Endothelial cell of umbilical vein (primary cell): ENCODE data around the gene TREH. TPM values are rescaled to one million over a fixed set of nuclear protein-coding genes. Genes with fewer than 3 reads are reported as not detected.

ENCODE experiments used
- BruUV-seq: library from RNA; stranded (reverse); fragments of 400-500 nt; replicated peaks from 2 replicates; lab custom pipeline; 2021; lab: Mats Ljungman, UMichigan
- CTCF ChIA-PET: fragments of 300-600, 350-600 bp; sonication (Branson Sonifier 250); formaldehyde crosslinking; loops from one replicate; lab custom pipeline; 2021; ENCODE audit warnings: antibody characterized with exemption, inconsistent platforms; lab: Charles Lee
- POLR2A ChIA-PET: fragments of 300-600, 350-600 bp; sonication (Branson Sonifier 250); formaldehyde crosslinking; loops from one replicate; lab custom pipeline; 2021; ENCODE audit warnings: antibody characterized with exemption, inconsistent platforms; lab: Charles Lee
- DNase-seq: peaks from one replicate; pipeline ENCODE4 v3.0.0-alpha.2; 2011; ENCODE audit warnings: low read depth, low spot score
- FAIRE-seq: peaks from 2 replicates; lab custom pipeline; 2011; peaks lifted over from hg19 to GRCh38; lab: Jason Lieb, UNC
- H2AFZ ChIP-seq: 2 replicates; pipeline ENCODE4 v1.6.0; 2012; ENCODE audit warnings: low read depth, low read length, control low read depth, inconsistent platforms
- H3K27ac ChIP-seq: 2 replicates; pipeline ENCODE4 v1.5.1; 2011; ENCODE audit warnings: low read depth, mild to moderate bottlenecking, control low read depth, low read length, moderate library complexity; ENCODE audit not compliant: insufficient read depth
- H3K27me3 ChIP-seq, 2 experiments: 2 replicates each; pipeline versions ENCODE4 v1.6.0 to v1.6.1; 2011; ENCODE audit warnings: low read length in 2 of 2, mixed read lengths in 1 of 2; ENCODE audit not compliant: control insufficient read depth in 2 of 2, insufficient read depth in 2 of 2
- H3K36me3 ChIP-seq, 2 experiments: 2 replicates in 1 of 2; 3 replicates in 1 of 2; pipeline ENCODE4 v1.5.1; 2011; ENCODE audit warnings: low read length in 2 of 2, mild to moderate bottlenecking in 1 of 2, moderate library complexity in 1 of 2; ENCODE audit not compliant: control insufficient read depth in 2 of 2, insufficient read depth in 2 of 2; ENCODE audit errors: extremely low read depth in 1 of 2
- H3K4me1 ChIP-seq: 3 replicates; pipeline ENCODE4 v1.5.1; 2011; ENCODE audit warnings: mild to moderate bottlenecking, low read length; ENCODE audit not compliant: control insufficient read depth, insufficient read depth; ENCODE audit errors: extremely low read depth
- H3K4me2 ChIP-seq: 2 replicates; pipeline ENCODE4 v1.6.1; 2011; ENCODE audit warnings: low read length, control low read depth, mixed read lengths; ENCODE audit not compliant: insufficient read depth
- H3K4me3 ChIP-seq, 3 experiments: fragments of 200-600 bp in 1 of 3; sonication (generic), shearing (Covaris generic) in 1 of 3; replicated peaks in 1 of 3; 2 replicates each; pipeline ENCODE4 v1.5.1; 2011 to 2016; ENCODE audit warnings: control low read depth in 3 of 3, low read length in 3 of 3, mild to moderate bottlenecking in 2 of 3, inconsistent platforms in 1 of 3, low read depth in 1 of 3, moderate library complexity in 1 of 3; ENCODE audit not compliant: insufficient read depth in 1 of 3
- H3K79me2 ChIP-seq: 2 replicates; pipeline ENCODE4 v1.6.0; 2012; ENCODE audit warnings: low read length, inconsistent platforms; ENCODE audit not compliant: control insufficient read depth, insufficient read depth
- H3K9ac ChIP-seq: replicated peaks from 2 replicates; pipeline ENCODE3; 2011; ENCODE audit warnings: low read length, control low read depth; ENCODE audit not compliant: insufficient read depth; ENCODE audit errors: extremely low read depth
- H3K9me1 ChIP-seq: replicated peaks from 3 replicates; pipeline ENCODE4 v1.6.0; 2011; ENCODE audit warnings: mild to moderate bottlenecking, low read length; ENCODE audit not compliant: control insufficient read depth, insufficient read depth; ENCODE audit errors: extremely low read depth
- H3K9me3 ChIP-seq: replicated peaks from 2 replicates; pipeline ENCODE4 v1.5.1; 2012; ENCODE audit warnings: low read length, inconsistent platforms; ENCODE audit not compliant: control insufficient read depth, insufficient read depth
- H4K20me1 ChIP-seq: replicated peaks from 2 replicates; pipeline ENCODE3; 2011; ENCODE audit warnings: mild to moderate bottlenecking, low read length; ENCODE audit not compliant: control insufficient read depth, insufficient read depth; ENCODE audit errors: extremely low read depth
- EZH2 ChIP-seq: IDR thresholded peaks from 2 replicates; pipeline ENCODE4 v1.6.1; 2012; ENCODE audit warnings: borderline replicate concordance, low read depth, mild to moderate bottlenecking, moderate library complexity, low read length, inconsistent platforms; ENCODE audit not compliant: severe bottlenecking
- FOS ChIP-seq: IDR thresholded peaks from 2 replicates; pipeline ENCODE4 v1.6.1; 2011; ENCODE audit warnings: mild to moderate bottlenecking, low read length, moderate library complexity, borderline replicate concordance; ENCODE audit not compliant: insufficient read depth
- GATA2 ChIP-seq: IDR thresholded peaks from 2 replicates; pipeline ENCODE4 v1.7.0; 2011; ENCODE audit warnings: low read depth, mild to moderate bottlenecking, moderate library complexity, mixed read lengths, low read length; ENCODE audit not compliant: insufficient read length, insufficient read depth
- JUN ChIP-seq: IDR thresholded peaks from 2 replicates; pipeline ENCODE4 v1.6.1; 2011; ENCODE audit warnings: borderline replicate concordance, low read depth; ENCODE audit not compliant: insufficient read length, insufficient read depth
- MYC ChIP-seq: IDR thresholded peaks from one replicate; pipeline ENCODE4 v1.6.1; 2011; ENCODE audit warnings: mild to moderate bottlenecking, low read depth, low read length
- POLR2A ChIP-seq: IDR thresholded peaks from 2 replicates; pipeline ENCODE4 v1.6.1; 2012; ENCODE audit warnings: low read depth, mild to moderate bottlenecking, control low read depth, low read length
- POLR2AphosphoS5 ChIP-seq: IDR thresholded peaks from 2 replicates; pipeline ENCODE4 v1.6.1; 2012; ENCODE audit warnings: low read depth, mild to moderate bottlenecking, control low read depth, low read length, moderate library complexity; ENCODE audit not compliant: insufficient read depth
- dilution Hi-C: fragments of 300-500 bp; cut with MboI; formaldehyde crosslinking; loops from one replicate; pipeline ENCODE4 v1.15.0; 2019; ENCODE audit warnings: low sequenced_read_pairs; ENCODE audit not compliant: extremely low pct_ligation_motif_present
- intact Hi-C: fragments of 100-400 bp; cut with micrococcal nuclease; formaldehyde crosslinking; loops from one replicate; pipeline ENCODE4 v1.10.0; 2022
- polyA plus RNA-seq, 4 experiments: library from polyadenylated mRNA; depleted of rRNA in 3 of 4; stranded (reverse) in 3 of 4; unstranded in 1 of 4; fragments of >200 nt; gene quantifications; 2 replicates each; pipeline versions ENCODE4 v1.2.1 to v1.2.3, GENCODE V29; 2011 to 2012; ENCODE audit warnings: missing spikeins in 1 of 4
- total RNA-seq: library from RNA; stranded (reverse); gene quantifications from 2 replicates; pipeline ENCODE4 v1.2.3, GENCODE V29; 2021
- TF ChIP-seq, protein P1 (sequence below), 2 donors: IDR thresholded peaks; 1 replicate in 1 of 2; 2 replicates in 1 of 2; pipeline ENCODE4 v1.5.1; 2011; ENCODE audit warnings: low read length in 2 of 2, mild to moderate bottlenecking in 2 of 2, moderate library complexity in 2 of 2, control low read depth in 1 of 2, inconsistent platforms in 1 of 2, low read depth in 1 of 2; ENCODE audit not compliant: insufficient read depth in 1 of 2; ENCODE audit errors: extremely low read depth in 1 of 2
- TF ChIP-seq, protein P2 (sequence below): IDR thresholded peaks from 2 replicates; pipeline ENCODE4 v1.6.1; 2011; ENCODE audit not compliant: insufficient read depth, insufficient read length

Gene TREH
- total and polyA plus RNA-seq, 2 donors (not counting 3 experiments of a cell fraction or from before 2014, with no cell fraction given), result not detected

DNA sequence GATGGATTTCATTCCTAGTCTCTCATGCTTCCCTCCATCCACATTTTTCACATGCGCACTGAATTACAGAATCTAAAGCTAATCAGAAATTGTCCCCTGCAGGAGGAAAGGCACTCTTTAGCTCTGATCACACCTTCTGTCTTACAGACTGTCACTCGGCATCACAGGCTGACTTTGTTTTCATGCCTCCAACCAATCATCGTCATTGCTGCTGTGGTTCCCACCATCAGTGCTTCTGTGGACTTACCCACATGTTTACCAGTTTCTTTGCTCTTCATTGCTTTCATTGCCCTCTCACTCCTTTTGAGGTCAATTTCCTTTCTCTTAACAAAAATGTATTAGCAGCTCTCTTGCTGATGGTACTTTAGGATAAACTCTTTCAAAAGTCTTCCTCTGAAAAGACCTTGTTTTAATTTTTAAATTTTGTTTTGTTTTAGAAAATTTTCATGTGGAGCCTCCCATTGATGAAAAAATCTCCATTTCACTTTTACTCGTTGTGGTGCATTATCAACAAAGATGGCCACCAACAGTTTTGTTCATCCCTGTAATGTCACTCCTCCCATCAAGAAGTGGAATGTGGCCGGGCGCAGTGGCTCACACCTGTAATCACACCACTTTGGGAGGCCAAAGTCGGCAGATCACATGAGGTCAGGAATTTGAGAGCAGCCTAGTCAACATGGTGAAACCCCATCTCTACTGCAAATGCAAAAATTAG lies 20.2 kb upstream of the TREH start:
- FAIRE-seq, result no peak
- CTCF ChIA-PET, result interaction anchor here (1.0 kb wide), 1 partner anchor 9 kb away, joined by 3 read pairs; no protein-coding TSS in a partner anchor

More for the DNA sequence above, 20.2 kb upstream of the TREH start:
- no peak overlapping the region for H3K4me3 ChIP-seq
- no peaks in the 10 kb centered on the region for H4K20me1 ChIP-seq
- no peaks in the 10 kb centered on the region for H3K9me3 ChIP-seq
- H2AFZ ChIP-seq, result no peak overlapping the region
- POLR2A ChIA-PET, result no interaction called here
- intact Hi-C loops, result no loop called here
- H3K9me1 ChIP-seq, result no peaks in the 10 kb centered on the region
- H3K36me3 ChIP-seq, result no peaks in the 10 kb centered on the region
- no peaks in the 10 kb centered on the region for H3K4me1 ChIP-seq
- H3K27me3 ChIP-seq, result no peaks in the 10 kb centered on the region
- no peaks in the 10 kb centered on the region for H3K79me2 ChIP-seq
- BruUV-seq, result no TSS peak
- H3K27ac ChIP-seq, result no peak overlapping the region
- no peak for DNase-seq
- no peak overlapping the region for H3K4me2 ChIP-seq
- TF ChIP-seq EZH2 (no peak), MYC (no peak), POLR2AphosphoS5 (no peak), FOS (no peak), GATA2 (no peak), JUN (no peak), POLR2A (no peak)
- TF ChIP-seq, protein P1, sequence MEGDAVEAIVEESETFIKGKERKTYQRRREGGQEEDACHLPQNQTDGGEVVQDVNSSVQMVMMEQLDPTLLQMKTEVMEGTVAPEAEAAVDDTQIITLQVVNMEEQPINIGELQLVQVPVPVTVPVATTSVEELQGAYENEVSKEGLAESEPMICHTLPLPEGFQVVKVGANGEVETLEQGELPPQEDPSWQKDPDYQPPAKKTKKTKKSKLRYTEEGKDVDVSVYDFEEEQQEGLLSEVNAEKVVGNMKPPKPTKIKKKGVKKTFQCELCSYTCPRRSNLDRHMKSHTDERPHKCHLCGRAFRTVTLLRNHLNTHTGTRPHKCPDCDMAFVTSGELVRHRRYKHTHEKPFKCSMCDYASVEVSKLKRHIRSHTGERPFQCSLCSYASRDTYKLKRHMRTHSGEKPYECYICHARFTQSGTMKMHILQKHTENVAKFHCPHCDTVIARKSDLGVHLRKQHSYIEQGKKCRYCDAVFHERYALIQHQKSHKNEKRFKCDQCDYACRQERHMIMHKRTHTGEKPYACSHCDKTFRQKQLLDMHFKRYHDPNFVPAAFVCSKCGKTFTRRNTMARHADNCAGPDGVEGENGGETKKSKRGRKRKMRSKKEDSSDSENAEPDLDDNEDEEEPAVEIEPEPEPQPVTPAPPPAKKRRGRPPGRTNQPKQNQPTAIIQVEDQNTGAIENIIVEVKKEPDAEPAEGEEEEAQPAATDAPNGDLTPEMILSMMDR (IDR thresholded peaks at IDR 0.05; ENCODE audit: extremely low read depth in 1 of 2, insufficient read depth in 1 of 2, low read depth in 1 of 2, low read length in 2 of 2), result no peak
- TF ChIP-seq, protein P2, sequence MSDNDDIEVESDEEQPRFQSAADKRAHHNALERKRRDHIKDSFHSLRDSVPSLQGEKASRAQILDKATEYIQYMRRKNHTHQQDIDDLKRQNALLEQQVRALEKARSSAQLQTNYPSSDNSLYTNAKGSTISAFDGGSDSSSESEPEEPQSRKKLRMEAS, result no peak
- dilution Hi-C loops, result no loop called here
- no peak overlapping the region for H3K9ac ChIP-seq
